GM18498 (cell line): Measurements from ENCODE around the gene DUSP16.

ENCODE experiments used
- ATAC-seq: cut with Tn5 transposase; IDR thresholded peaks from one replicate; pipeline ENCODE4 v1.9.1; 2021; ENCODE audit warnings: mild to moderate bottlenecking, moderate library complexity; ENCODE audit not compliant: unreplicated experiment

DUSP16 gene

DNA sequence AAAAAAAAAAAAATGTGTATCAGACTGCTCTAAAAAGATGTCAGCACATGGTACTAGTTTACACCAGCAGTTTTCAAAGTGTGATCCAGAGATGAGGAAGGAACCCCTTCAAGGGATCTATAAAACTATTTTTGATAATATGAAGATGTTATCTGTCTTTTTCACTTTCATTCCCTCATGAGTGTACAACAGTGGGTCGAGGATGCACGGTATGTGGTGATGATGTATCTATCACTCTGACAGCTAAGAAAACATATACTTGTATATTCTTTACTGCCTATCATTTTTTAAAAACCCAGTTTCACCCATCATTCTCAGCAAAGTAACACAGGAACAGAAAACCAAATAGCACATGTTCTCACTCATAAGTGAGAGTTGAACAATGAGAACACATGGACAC is 12.4 kb downstream of the DUSP16 start:
- no peak for ATAC-seq

DNA sequence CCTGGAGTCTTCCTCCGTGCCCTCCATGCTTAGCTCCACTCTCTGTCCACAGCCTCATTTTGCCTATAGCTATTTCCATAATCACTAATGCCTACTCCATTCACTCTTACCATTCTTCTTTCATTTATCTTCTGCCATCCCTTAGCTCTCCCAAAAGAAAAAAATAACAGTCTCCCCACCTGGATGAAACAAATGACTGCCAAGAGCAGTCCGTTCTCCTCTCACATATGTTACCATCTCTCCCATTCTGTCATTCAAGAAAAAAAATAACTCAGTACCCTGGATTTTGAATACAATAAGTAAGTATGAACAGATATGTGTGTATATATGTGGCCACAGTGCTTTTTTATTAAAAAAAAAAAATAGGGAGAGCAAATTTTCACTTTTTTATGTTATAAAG is 13.2 kb downstream of the DUSP16 start:
- ATAC-seq, result no peak

DNA sequence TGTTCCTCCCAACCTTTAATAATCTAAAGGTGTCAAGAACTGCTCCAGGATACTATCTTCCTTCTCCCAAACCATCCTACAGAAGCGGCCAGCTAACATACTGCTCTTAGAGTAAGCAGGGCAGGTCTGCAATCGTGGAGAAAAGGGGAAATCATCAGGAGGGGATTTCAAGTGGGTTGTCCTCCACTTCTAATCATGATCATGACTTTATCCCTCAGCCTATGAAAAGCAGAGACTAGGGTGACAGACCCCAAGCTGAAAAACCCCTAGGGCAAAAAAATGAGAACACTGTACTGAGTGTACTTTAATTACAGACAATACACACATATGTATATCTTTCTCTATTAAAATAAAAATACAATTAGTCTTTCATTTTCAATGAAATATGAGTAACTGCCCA is 13.9 kb downstream of the DUSP16 start:
- ATAC-seq, result no peak

DNA sequence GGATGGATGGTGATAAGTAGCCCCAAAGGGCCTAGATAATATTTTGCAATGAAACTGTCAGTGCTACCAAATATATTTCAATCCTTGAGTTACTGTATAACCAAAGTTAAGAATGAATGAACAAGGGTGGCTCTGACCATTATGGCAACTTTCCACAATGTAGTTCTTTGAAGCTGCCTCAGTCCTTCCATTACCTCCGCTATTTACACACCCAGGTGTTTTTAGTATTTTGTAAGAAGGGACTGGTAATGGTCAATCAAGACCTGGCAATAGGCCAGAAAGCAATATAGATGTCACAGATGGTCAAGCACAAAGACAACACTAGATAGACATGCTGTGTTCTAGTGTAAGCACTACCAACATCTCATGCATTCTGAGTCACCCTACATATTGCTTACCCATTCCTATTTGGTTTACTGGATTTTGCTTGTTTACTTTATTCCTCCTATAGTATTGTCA is 16.3 kb downstream of the DUSP16 start:
- no peak for ATAC-seq

DNA sequence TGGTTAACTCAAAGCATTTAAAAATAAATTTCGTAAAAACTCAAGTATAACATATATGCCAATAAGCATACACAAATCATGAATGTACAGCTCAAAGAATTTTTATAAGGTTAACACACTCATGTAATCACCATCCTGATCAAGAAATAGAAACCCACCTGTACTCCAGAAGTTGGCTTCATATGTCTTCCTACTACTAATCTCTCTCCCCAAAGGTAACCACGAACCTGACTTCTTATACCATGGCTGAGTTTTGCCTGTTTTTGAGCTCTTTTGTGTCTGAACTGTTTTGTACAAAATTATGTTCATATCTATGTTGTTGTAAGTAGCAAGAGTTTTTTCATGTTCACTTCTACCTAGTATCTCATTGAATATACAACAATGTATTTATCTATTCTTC is 18.7 kb downstream of the DUSP16 start:
- ATAC-seq, result no peak

DNA sequence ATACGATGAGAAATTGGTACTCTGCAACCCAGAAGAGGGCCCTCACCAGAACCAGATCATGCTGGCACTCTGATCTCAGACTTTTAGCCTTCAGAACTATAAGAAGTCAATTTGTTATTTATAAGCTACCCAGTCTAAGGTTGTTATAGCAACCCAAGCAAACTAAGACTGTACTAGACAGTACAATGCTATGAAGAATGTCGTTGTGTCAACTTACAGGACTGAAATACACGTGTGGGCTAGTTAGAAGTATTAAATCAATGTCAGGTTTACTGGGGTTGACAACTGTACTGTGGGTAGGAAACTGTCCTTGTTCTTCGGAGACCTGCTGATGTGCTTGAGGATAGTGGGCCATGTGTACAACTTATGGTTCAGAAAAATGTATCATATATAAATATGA is 19.7 kb downstream of the DUSP16 start:
- no peak for ATAC-seq

DNA sequence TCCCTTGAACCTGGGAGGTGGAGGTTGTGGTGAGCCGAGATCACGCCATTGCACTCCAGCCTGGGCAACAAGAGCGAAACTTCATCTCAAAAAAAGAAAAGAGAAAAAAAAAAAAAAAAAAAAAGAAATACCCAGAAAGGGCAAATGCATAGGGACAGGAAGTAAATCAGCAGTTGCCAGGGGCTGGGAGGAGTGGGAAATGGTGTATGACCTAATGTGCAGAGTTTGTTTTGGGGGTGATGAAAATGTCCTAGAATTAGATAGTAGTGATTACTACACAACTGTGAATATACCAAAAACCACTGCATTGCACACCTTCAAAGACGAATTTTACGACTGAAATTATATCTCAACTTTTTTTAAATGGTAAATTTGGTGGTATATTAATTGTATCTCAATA is 20.4 kb downstream of the DUSP16 start:
- ATAC-seq, result no peak

DNA sequence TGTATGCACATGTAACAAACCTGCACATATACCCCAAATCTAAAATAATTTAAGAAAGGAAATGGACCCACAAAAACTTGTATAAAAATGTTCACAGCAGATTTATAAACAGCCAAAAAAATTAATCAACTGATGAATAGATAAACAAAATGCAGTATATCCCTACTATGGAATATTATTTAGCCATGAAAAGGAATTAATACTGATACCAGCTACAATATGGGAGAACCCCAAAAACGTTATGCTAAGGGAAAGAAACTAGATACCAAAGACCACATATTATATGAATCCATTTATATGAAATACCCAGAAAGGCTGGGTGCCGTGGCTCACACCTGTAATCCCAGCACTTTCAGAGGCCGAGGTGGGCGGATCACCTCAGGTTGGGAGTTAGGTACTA is 20.9 kb downstream of the DUSP16 start:
- ATAC-seq, result no peak

DNA sequence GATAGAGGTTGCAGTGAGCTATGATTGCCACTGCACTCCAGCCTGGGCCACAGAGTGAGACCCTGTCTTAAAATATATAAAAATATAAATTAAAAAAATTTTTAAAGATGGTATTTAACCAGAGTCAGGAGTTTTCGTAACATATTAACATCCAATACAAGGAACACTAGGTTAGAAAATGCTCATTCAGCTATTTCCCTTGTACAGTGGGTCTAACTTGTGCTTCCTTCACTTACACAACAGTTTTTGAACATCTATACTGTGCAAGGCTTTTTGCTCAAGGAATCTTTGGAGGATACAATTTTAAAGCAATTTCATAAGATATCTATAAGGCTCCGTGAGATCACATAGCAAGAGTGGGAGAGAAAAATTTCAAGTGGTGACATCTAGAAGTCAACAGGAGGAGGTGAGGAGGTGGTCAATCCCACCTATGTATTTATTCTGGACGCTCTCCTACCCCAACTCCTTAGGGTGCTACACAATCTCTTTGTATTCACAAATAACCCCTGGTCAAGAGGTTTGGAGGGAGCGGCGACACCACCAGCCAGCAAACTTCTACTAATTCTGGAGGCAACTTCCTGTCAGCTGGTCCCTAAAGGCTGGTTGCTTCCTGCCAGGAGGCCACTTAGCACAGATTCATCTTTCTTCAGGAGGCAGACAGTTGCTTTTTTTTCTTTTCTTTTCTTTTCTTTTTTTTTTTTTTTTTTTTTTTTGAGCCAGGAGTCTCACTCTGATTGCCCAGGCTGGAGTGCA is 22.2 kb downstream of the DUSP16 start:
- no peak for ATAC-seq

DNA sequence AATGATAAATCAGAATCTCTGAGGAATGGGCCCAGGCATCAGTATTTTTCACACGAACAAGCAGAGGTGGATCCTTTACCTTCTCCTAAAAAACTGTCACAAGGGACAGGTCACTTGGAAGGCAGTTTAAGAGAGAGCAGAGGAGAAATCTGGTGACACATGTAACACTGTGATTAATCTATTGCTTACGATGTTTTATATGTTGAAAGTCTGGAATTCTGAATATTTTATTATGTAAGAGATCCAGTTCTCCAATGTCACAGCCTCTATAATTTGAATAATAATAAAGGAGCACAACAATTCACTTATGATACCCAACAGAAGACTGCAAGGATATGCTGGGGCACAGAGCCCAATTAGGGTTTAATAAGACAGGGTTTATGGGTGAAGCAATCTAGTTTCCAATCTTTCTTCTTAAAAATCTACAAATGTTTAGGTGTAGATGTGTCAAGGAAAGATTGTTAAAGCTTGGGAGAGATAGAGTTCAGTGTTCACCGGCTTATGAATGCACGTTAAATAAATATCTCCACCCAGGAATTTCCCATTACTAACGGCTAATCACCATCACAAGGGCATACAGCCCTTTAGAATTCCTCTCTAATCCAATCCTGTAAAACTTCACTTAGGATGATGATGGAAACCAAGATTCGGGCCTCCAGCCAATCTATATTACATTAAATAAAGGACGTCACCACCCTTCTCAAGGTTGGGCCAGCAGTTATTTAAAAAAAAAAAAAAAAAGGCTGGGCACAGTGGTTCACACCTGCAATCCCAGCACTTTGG is 23.4 kb downstream of the DUSP16 start:
- ATAC-seq, result no peak

DNA sequence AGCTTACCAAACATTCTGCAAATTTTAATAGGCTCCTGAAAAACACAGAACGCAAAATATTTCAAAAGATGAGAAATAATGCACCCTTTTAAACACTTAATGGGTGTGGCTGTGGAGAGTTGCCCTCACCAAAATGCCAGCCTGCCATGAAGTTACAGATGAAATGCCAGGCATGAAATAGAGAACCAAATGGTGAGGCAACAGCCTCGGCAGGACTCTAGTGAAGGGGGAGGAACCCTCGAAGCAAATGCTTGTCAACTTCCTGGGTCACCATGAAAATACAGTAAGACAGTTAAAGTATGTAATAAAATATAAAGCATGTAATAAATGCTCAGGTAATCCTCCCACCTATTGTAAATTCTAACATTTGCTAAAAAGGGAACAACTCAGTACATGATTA is 24.1 kb downstream of the DUSP16 start:
- ATAC-seq, result no peak

DNA sequence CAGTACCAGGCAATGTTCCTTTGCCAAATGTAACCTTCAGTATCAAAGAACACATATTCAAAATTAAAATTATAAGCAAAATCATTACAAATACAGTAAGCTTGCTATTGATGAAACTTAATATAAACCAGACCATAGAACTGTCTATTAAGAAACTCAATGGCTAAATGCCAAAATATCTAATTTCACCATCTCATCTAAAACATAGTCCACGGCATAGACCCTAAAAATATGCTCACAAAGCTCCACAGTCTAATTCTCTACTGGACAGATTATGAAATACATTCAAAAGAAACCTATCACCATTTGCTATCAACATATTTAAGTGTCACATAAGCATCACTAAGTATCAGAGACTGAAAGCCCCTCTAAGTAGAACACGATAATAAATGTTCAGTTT is 25.2 kb downstream of the DUSP16 start:
- no peak for ATAC-seq

DNA sequence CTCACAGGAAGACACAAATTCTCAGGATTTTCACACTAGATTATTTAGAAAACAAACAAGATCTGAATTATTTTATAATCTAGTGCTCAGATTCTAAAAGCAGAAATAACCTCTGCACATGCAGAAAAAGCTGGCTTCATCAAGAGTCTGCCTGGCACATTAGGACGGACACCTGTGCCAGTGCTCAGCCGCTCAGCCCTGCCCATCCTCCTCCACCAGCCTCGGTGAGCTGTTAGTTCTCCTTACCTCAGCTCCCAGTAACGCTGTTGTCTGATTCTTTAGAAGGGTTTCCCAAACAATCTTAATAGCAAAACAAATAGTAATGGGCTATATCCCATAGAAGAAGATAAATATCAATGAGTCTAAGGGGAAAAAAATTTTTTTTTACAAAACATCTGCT is 27.7 kb downstream of the DUSP16 start:
- ATAC-seq, result no peak

DNA sequence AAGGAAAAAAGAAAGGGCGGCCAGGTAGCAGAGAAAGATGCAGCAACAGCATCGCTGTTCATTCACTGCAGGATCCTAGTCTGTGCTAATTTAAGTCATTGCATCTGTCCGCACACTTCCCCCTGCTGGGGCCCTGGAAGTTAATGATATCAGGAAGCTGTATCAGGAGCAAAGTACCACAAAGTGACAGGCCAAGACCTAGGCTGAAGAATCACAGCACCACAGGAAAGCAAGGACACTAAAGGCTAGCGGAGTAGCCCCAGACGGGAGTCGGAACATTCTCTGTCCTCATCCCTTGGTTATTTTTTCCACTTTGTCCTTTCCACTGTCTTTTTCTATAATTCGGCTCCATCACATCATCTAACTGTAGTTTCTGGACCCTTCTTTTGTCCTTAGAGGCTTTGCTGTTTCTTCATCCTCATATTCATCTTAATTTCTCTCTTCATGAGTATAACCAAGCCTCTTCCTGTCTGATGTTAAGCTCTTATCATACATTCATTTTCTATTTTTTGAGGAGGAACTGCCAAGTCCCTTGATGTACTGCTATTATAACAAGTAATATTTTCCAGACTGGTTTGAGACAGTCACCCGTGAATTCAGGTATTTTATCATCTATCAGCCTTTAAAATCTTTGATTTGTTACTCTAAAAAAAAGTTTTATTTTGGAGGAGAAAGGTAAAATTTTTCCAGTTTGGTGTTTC is 28.3 kb downstream of the DUSP16 start:
- ATAC-seq, result no peak

DNA sequence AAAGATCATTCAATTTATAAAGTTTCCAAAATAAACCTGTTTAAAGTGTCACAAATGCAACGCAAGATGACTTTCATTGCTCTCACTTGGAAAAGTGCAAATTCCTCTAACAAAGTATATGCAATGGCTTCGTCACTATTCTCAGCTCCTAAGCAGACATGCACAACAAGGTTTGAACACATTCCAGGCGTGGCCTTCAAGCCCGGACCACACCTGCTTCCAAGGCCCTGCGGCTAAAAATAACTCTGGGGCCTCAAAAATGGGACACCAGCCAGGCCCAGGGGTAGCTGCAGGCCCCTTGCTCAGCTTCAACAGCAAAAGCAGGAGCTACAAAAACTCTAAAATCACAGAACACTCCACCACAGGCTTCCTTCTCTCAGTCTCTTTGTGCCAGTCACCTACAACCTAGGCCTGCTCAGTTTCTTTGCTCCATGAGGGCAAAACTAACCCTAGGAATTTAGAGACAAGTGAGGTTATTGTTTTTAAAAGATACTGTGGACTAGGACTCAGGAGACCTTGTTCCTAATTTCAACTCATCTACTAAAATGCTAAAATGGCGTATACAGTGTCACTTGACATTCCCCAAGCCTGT is 29.3 kb downstream of the DUSP16 start:
- ATAC-seq, result no peak

DNA sequence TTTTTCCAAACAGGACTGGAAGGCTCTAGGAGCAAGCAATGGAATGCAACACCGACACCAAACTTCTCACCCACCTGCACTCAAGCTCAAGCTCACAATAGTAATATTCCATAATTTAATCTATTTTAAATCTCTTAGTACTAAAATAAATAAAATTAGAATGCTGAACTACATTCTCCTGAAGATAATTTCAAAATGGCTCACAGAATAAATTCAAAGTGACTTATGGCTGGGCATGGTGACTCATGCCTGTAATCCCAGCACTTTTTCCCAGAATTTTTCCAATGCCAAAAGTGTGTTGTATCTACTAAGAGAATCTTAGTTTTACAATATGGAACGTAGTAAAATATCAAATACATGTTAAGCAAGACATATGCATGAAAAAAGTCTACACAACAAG is 31.5 kb downstream of the DUSP16 start:
- no peak for ATAC-seq

DNA sequence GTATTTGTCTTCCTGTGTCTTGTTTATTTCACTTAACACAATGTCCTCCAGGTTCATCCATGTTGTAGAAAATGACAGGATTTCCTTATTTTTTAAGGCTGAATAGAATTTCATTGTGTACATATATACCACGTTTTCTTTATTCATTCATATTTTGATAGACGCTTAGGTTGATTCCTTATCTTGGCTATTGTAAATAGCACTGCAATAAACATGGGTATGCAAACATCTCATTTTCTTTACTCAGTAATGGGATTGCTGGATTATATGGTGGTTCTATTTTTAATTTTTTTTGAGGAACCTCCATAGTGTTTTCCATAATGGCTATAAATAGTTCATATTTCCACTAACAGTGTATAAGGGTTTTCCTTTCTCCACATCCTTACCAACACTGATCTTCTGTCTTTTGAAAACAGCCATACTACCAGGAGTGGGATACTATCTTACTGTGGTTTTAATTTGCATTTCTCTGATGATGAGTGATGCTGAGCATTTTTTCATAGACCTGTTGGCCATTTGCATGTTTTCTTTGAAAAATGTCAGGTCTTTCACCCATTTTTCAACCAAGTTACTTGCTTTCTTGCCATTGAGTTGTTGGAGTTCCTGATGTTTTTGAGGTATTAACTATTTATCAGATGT is 32.8 kb downstream of the DUSP16 start:
- no peak for ATAC-seq

DNA sequence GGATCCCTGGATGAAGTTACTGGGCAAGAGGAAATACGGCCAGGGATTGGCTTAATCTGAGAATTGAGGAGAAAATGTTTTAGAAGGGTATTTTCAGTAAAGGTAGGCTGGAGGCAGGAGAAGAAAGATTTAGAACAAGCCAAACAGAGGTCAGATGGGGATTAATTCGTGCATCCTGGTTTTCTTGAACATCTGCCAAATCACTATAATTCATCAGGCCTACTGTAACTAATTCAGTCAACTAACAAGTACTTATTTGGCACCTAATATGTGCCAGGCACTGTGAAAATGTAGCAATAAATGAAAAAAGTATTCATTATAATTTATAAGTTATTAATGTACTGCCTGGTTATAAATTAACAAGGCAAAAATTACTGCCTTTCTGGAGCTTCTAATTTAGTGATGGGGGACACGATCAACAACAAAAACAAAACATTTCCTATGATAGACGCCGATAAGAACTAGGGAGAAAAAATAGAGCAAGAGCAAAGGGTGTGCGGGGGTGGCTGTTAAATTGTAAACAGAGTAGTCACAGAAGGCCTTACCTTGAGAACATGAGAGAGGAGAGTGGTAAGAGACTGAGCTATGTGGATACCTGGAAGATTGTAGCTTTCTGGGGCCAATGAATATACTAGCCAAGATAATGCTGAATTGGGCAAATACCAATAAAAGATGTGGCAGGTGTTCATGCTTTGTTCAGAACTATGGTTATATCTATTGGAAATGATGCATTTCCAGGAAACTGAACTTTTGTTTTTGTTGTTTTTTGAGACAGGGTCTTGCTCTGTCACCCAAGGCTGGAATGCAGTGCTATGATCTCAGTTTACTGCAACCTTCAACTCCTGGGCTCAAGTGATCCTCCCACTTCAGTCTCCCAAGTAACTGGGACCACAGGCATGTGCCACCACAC is 34.0 kb downstream of the DUSP16 start:
- no peak for ATAC-seq

DNA sequence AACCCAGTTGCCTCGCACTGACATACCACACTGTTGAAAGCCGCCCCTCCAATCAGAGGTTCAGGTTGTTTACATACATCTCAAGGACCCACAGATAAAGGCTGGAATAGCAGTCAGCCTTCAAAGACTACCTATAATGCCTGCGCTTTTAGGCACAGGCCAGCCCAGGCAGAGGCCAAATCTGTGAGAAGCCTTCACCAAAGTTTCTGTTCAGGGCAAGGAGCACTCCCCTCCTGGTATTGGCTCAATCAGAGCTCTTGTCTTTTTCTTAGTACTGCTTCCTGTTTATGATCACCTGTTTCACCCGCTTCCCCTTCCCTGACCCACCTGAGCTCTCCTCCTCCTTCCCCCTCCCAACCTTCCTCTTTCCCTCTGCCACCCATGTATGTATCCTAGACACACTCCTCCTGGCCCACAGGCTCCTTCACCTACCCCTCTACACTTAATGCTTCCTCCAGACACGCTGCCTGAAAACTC is 34.8 kb downstream of the DUSP16 start:
- ATAC-seq, result no peak

DNA sequence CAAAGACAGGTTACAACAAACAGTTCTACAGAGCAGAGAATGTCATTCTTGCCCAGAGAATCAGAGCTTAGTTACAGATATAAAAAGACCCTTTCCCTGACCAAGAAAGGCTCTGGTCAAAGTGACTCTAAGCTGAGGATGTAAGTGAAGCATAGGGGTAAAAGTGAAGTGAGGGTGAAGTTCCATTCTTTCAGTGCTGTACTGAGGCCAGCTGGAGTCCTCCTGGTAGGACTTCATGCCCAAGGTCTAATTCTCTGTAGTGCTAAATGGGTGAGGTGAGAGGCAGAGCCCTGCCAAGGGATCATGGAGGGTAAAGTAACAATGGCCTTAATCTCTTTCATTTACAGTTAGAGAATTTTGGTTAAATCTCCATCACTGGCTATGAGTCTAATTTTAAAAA is 38.5 kb downstream of the DUSP16 start:
- no peak for ATAC-seq
